RPMI7951 (cell line): Measurements from ENCODE around the gene LRRC10B. TPM values are rescaled to one million over a fixed set of nuclear protein-coding genes. Genes with fewer than 3 reads are reported as not detected.
A peak's percentile ranks its signal among the peaks of the same experiment; 100 is the strongest.

ENCODE experiments used
- DNase-seq: peaks from one replicate; pipeline ENCODE4 v3.0.0-alpha.2; 2012; ENCODE audit warnings: low read depth
- total RNA-seq: library from RNA; depleted of rRNA; stranded (reverse); fragments of >200 nt; shearing (Covaris generic); gene quantifications from 2 replicates; pipeline ENCODE4 v1.2.3, GENCODE V29; 2014

Gene LRRC10B
- total RNA-seq, 1 experiment from 2014 or later: not detected

- DNase-seq: no peak
These were observed 22.5 kb downstream of the LRRC10B start for GRCh38 chr11:61531044-61531443.

GRCh38 chr11:61532134-61533038, 23.8 kb downstream of the LRRC10B start:
- peak; percentile 26 for DNase-seq

GRCh38 chr11:61533039-61533375, 24.5 kb downstream of the LRRC10B start:
- DNase-seq: no peak

- DNase-seq: no peak
These were observed 24.9 kb downstream of the LRRC10B start for GRCh38 chr11:61533401-61533800.

GRCh38 chr11:61534025-61534932, 25.7 kb downstream of the LRRC10B start:
- DNase-seq: no peak

- DNase-seq: no peak
These were observed 26.6 kb downstream of the LRRC10B start for GRCh38 chr11:61534933-61535839.

GRCh38 chr11:61535998-61536675, 27.6 kb downstream of the LRRC10B start:
- no peak for DNase-seq

- DNase-seq: no peak
These were observed 28.2 kb downstream of the LRRC10B start for GRCh38 chr11:61536676-61537270.

- DNase-seq: no peak
These were observed 28.8 kb downstream of the LRRC10B start for GRCh38 chr11:61537326-61537725.

GRCh38 chr11:61538636-61538961, 30.1 kb downstream of the LRRC10B start:
- DNase-seq: no peak

- DNase-seq: no peak
These were observed 30.5 kb downstream of the LRRC10B start for GRCh38 chr11:61539006-61539405.

- DNase-seq: no peak
These were observed 31.3 kb downstream of the LRRC10B start for GRCh38 chr11:61539831-61540357.

- DNase-seq: no peak
These were observed 32.0 kb downstream of the LRRC10B start for GRCh38 chr11:61540528-61540927.

- peak; percentile 51 for DNase-seq
These were observed 33.0 kb downstream of the LRRC10B start for GRCh38 chr11:61541598-61541997.

GRCh38 chr11:61542024-61542461, 33.5 kb downstream of the LRRC10B start:
- no peak for DNase-seq

- DNase-seq: no peak
These were observed 34.2 kb downstream of the LRRC10B start for GRCh38 chr11:61542705-61543104.

- peak; percentile 52 for DNase-seq
These were observed 35.2 kb downstream of the LRRC10B start for GRCh38 chr11:61543606-61544306.

- no peak for DNase-seq
These were observed 35.9 kb downstream of the LRRC10B start for GRCh38 chr11:61544466-61544865.

- peak; percentile 15 for DNase-seq
These were observed 36.8 kb downstream of the LRRC10B start for GRCh38 chr11:61545341-61545740.

GRCh38 chr11:61545921-61546320, 37.4 kb downstream of the LRRC10B start:
- no peak for DNase-seq
